ENCODE results near the gene SPATA20.

The SPATA20 gene

DNA sequence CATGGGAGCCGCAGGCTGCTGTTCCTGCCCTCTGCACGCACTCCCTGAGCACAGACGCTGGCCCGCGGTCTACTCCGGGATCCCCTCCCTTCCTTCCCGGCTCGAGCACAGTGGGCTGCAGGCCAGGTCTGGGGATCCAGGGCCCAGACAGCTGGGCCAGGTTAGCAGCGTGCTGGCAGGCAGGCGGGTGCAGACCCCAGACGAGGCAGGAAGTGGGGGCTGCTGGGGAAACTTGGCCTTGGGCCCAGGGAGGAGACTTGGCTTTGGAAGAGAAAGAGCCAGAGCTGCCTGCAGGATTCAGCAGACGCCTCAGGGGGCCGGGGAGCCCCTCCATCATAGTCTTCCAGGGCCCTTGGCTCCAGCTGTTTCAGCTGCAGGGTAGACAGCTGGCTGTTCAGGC lies 57.5 kb downstream of the SPATA20 start:
- peak; percentile 94 for DNase-seq

DNA sequence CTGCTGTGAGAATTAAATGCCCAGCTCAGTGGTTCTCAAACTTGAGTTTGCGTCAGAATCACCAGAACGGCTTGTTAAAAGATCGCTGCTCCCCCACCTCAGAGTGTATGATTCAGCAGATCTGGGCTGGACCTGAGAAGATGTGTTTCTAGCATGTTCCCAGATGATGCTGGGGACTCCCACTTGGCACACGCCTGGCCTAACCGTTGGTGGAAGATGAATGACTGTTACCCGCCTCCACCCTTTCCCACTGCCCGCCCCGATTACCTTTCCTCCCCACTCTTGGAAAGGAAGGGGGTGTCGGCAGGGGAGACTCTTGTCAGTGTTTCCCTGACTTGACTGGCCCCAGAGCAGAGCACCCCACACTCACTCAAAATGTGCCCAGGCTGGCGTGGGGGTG lies 58.5 kb downstream of the SPATA20 start:
- peak; percentile 64 for DNase-seq

Data from fibroblast of upper back skin (primary cell).